ENCODE data around the gene SLC27A5. TPM values are rescaled to one million over a fixed set of nuclear protein-coding genes. Genes with fewer than 3 reads are reported as not detected.

SLC27A5 gene
- total RNA-seq, 1 experiment from 2014 or later, result 17.1 TPM

- Histone ChIP-seq H2BK5ac (ENCODE audit: insufficient read length, low read length) (no peak within 1 kb of the TSS), H4K5ac (ENCODE audit: insufficient read length, low read depth, low read length) (no peak within 1 kb of the TSS), H4K8ac (replicated peaks; ENCODE audit: insufficient read length, low read depth, low read length) (no peak within 1 kb of the TSS), H3K27ac (ENCODE audit: insufficient read length, low read depth, low read length) (no peak within 1 kb of the TSS), H3K56ac (ENCODE audit: insufficient read length, low read depth, low read length) (no peak within 1 kb of the TSS), H3K4me2 (ENCODE audit: insufficient read depth, insufficient read length, low read length) (peak within 1 kb of the TSS; percentile 73), H3K79me2 (ENCODE audit: insufficient read depth, low read length) (no peaks in the 10 kb centered on the region), H3K18ac (ENCODE audit: insufficient read length, low read depth, low read length) (no peak within 1 kb of the TSS), H2BK15ac (ENCODE audit: low read depth, low read length) (no peak within 1 kb of the TSS), H3K14ac (ENCODE audit: insufficient read depth, low read length) (no peak within 1 kb of the TSS), H2AK5ac (ENCODE audit: insufficient read length, low read length) (no peak within 1 kb of the TSS), H4K20me1 (ENCODE audit: control insufficient read depth, insufficient read depth, insufficient read length) (no peaks in the 10 kb centered on the region), H3K4ac (ENCODE audit: low read depth, low read length) (no peak within 1 kb of the TSS), H3K79me1 (ENCODE audit: insufficient read depth, low read depth, low read length, poor library complexity, severe bottlenecking) (no peaks in the 10 kb centered on the region), H4K91ac (ENCODE audit: insufficient read length, low read depth, low read length) (no peak within 1 kb of the TSS), H3K23me2 (ENCODE audit: insufficient read length, low read depth, low read length, poor library complexity, severe bottlenecking) (no peaks in the 10 kb centered on the region), H3K23ac (ENCODE audit: insufficient read length, low read depth, low read length) (no peak within 1 kb of the TSS), H2BK120ac (ENCODE audit: low read depth, low read length, poor library complexity, severe bottlenecking) (no peak within 1 kb of the TSS), H2AFZ (ENCODE audit: low read length) (peak within 1 kb of the TSS; percentile 70), H3K4me1 (ENCODE audit: insufficient read depth, low read length) (no peaks in the 10 kb centered on the region), H3T11ph (ENCODE audit: low read length) (no peak within 1 kb of the TSS), H3K9me3 (ENCODE audit: control insufficient read depth, low read depth, low read length) (no peaks in the 10 kb centered on the region), H3K27me3 (ENCODE audit: insufficient read depth, low read length) (no peaks in the 10 kb centered on the region), H3K9ac (ENCODE audit: extremely low read depth, insufficient read length, low read length) (no peak within 1 kb of the TSS), H2BK12ac (ENCODE audit: insufficient read length, low read depth, low read length) (no peak within 1 kb of the TSS), H2BK20ac (ENCODE audit: low read depth, low read length, poor library complexity, severe bottlenecking) (no peak within 1 kb of the TSS)
- Mint-ChIP-seq H3K27me3 (ENCODE audit: low read depth) (peaks cover 9% of the 10 kb centered on the region), H3K4me1 (peaks cover 10 to 14% of the 10 kb centered on the region in 2 experiments), H3K9me3 (no peaks in the 10 kb centered on the region; a peak in 1 of 5 replicates), H3K4me3 (peak within 1 kb of the TSS; percentile 79 to 84), H3K27ac (no peak within 1 kb of the TSS; a peak in 1 of 7 replicates), H3K36me3 (ENCODE audit: insufficient read depth in 1 of 3, low read depth in 3 of 3) (peaks cover under 1 to 7% (median 2%) of the 10 kb centered on the region in 3 experiments; a peak in 4 of 7 replicates)
- no CpG with 5 or more reads among the region's 92 CpGs for WGBS (ENCODE audit: extremely low coverage, insufficient read length, low lambda C conversion rate)
- TF ChIP-seq CTCF (conservative IDR thresholded peaks at IDR 0.05), result no peak
- peak; percentile 98 for DNase-seq
Observed at GRCh38 chr19:58466760-58467589, 44.8 kb downstream of the SLC27A5 start, which contains the start of gene ZNF324. TSS of gene ZNF324 (plus strand) at chr19:58467080. CDS start at chr19:58469186, 2,106 bp downstream.
